NCI-H2081 (cell line): ENCODE measurements around the gene GOLGB1.
A peak's percentile ranks its signal among the peaks of the same experiment; 100 is the strongest.

Experiments used
- DNase-seq, 2 experiments: peaks; one replicate each; lab custom pipeline; 2025; lab: John Stamatoyannopoulos, UW

Gene GOLGB1

GRCh38 chr3:121681792-121682191, 67.7 kb downstream of the GOLGB1 start:
- no peak for DNase-seq

GRCh38 chr3:121677141-121677540, 72.4 kb downstream of the GOLGB1 start:
- DNase-seq, result no peak

GRCh38 chr3:121670676-121671075, 78.9 kb downstream of the GOLGB1 start:
- no peak for DNase-seq

- no peak for DNase-seq
Observed at GRCh38 chr3:121667333-121667732, 82.2 kb downstream of the GOLGB1 start.

GRCh38 chr3:121665488-121665887, 84.1 kb downstream of the GOLGB1 start:
- no peak for DNase-seq

GRCh38 chr3:121663171-121663847, 86.2 kb downstream of the GOLGB1 start:
- no peak for DNase-seq

- no peak for DNase-seq
Observed at GRCh38 chr3:121662742-121663141, 86.8 kb downstream of the GOLGB1 start.

GRCh38 chr3:121661376-121661775, 88.2 kb downstream of the GOLGB1 start:
- no peak for DNase-seq

- DNase-seq, result no peak
Observed at GRCh38 chr3:121660356-121661171, 89.0 kb downstream of the GOLGB1 start, which contains the start of gene HCLS1. Gene HCLS1 (minus strand): TSS chr3:121660903. CDS start chr3:121658347, 2,556 bp downstream.

GRCh38 chr3:121659586-121659985, 90.0 kb downstream of the GOLGB1 start:
- no peak for DNase-seq

GRCh38 chr3:121658716-121659435, 90.7 kb downstream of the GOLGB1 start:
- DNase-seq, result no peak

GRCh38 chr3:121654493-121655385, 94.8 kb downstream of the GOLGB1 start:
- no peak for DNase-seq

GRCh38 chr3:121651684-121652083, 97.9 kb downstream of the GOLGB1 start:
- peak; percentile 10 to 50 for DNase-seq

- no peak for DNase-seq
Observed at GRCh38 chr3:121649645-121650044, 99.9 kb downstream of the GOLGB1 start.

- DNase-seq, result no peak
Observed at GRCh38 chr3:121648219-121648958, 101.2 kb downstream of the GOLGB1 start.

- DNase-seq, result no peak
Observed at GRCh38 chr3:121645054-121645453, 104.5 kb downstream of the GOLGB1 start.

GRCh38 chr3:121642601-121643314, 106.8 kb downstream of the GOLGB1 start:
- DNase-seq, result no peak

- no peak for DNase-seq
Observed at GRCh38 chr3:121641127-121641526, 108.4 kb downstream of the GOLGB1 start.

GRCh38 chr3:121637922-121638321, 111.6 kb downstream of the GOLGB1 start:
- DNase-seq, result no peak

GRCh38 chr3:121630355-121630754, 119.2 kb downstream of the GOLGB1 start:
- DNase-seq, result no peak
